Stimulated activated CD4-positive, alpha-beta T cell treated with anti-CD3 and anti-CD28 coated beads, Interleukin-1b, Interleukin-23, amount 100 ng/mL, for 1 hour (primary cell): ENCODE measurements around the gene P2RY2.

Experiments
- DNase-seq, 2 donors: peaks; one replicate each; pipeline ENCODE4 v3.0.0-alpha.2; 2020; ENCODE audit warnings: low read depth in 2 of 2

The P2RY2 gene

DNA sequence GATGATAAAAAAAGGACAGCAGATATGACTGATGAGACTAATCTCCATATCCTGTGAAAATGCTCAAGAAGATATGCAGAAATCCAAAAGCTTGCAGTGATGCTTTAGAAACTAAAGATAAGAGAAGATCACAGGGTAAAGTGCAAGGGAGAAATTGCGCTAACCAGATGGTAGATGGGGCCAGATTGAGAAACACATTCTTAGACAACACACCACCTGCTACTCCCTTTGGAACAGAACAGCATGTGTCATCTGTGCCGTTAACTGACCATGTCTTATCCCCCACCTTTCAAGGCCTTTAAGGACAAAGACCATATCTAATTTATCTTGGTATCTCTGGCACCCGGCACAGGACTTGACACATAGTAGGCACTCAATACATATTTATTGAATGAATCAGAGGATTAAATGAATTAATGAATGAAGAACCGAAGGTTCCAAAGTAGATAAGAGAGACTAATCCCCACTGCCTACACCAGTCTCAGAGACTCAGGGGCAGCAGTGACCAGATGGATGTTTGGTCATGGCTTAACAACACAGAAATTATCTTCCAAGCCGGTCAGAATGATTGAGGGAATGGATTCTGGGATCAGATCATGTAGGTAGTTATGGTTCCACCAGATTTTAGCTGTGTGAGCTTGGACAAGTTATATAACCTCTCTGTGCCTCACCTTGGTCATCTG, 12.3 kb upstream of the P2RY2 start:
- no peak for DNase-seq

- no peak for DNase-seq
Measured at GRCh38 chr11:73206801-73207200, 11.3 kb upstream of the P2RY2 start.

GRCh38 chr11:73209892-73210291, 8.2 kb upstream of the P2RY2 start:
- DNase-seq = no peak

DNA sequence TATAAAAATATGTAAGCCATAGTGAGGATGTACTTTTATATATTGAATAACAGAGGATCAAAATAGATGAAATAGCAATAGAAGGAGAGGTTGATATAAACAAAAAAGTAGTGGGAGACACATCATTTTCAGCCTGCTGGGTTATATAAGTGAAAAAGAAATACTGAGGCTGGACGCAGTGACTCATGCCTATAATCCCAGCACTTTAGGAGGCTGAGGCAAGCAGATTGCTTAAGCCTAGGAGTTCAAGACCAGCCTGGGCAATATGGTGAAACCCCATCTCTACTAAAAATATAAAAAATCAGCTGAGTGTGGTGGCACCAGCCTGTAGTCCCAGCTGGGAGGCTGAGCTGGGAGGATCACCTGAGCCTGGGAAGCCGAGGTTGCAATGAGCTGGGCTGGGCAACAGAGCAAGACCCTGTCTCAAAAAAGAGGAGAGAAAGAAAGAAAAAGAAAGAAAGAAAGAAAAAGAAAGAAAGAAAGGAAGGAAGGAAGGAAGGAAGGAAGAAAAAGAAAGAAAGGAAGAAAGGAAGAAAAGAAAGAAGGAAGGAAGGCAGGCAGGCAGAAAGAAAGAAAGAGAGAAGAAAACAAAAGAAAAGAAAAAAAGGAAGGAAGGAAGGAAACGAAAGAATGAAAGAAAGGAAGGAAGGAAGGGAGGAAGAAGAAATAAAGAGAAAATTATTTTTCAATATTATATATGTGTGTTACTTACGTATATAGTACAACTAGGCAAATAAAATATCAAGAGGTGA, 7.0 kb upstream of the P2RY2 start:
- no peak for DNase-seq

- no peak for DNase-seq
Measured at GRCh38 chr11:73213196-73214143, 4.6 kb upstream of the P2RY2 start.

DNA sequence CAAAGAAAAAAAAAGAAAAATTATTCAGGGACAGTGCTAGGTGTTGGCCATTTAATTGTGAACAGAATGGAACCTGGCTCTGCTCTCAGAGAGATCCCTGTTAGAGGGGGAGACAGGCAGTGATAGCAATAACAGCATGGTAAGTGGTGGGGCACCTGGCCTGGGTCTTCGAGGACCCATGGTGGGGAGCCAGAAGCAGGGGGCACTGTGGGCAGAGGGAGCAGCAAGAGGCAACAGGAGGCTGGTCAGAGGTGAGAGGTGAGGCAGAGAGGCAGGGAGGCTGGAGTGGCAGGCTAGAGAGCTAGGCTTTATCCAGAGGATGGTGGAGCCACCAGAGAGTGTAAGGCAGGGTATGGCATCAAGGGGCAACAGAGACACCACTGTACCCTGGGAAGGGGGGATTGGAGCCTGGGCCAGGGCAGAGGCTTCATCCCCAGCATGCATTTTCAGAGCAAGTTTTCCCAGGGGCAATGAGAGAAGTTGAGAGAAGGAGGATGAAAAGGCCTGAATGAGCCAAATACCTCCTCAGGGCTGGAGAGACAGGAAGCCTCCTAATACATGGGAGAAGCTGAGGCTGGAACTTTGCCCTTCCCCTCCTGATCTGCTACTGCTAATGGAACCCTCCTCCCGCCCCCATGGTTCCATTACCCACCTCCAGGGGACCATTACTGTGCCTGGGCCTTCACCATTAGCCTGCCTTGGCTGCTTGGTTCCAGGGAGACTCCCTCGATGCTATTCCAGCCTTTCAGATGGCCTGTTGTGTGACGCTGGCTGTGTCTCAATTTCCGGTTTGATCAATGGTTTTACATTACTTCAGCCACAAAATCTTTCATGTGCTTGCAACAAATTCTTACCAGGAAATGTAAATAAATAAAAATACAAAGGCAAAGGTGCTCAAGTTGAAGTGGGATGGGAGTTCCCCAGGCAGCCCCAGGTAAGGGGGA, 2.6 kb upstream of the P2RY2 start:
- DNase-seq = no peak

DNA sequence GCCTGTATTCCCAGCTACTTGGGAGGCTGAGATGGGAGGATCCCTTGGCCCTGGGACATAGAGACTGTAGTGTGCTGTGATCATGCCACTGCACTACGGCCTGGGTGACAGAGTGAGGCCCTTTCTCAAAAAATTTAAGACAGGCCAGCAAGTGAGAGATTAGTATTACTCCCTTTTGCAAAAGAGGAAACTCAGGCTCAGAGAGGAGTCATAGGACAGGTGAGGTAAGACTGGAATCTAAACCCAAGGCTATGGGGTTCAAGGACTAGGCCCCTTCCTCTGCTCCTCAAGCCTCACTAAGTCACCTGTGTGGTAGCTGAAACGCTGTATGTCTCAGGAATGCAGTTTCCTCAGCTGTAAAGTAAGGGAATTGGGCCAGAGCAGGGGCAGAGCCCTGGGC, 1.6 kb upstream of the P2RY2 start:
- no peak for DNase-seq

DNA sequence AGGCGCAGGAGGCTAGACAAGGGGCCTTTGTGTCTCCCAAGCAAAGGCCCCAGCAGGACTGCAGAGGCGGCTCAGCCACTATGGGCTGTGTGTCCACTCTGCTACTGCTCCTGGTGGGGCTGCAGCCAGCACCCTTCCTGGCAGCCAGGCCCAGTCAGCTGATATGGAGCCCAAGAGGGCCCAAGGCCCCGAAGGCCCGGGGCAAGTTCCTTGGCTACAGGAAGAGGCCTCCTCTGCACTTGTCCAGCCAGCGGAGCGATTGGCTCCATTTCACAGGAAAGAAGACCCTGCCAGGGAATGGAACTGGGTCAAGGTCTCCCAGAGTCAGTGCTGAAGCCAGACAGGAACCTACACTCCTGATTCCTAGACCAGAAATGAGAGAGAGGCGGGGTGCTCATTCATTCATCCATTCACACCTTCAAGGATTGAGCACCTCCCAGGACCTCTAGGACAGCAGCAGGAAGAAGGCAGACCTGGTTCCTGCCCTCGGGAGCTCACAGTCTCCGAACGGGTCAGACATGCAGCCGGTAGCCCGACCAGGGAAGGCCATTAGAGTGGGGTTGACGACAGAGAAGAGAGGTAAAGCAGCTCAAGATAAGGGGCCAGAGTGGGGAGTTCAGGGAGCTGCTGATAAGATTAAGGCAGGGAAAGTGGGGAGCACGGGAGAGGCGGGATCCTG, 811 bp upstream of the P2RY2 start:
- DNase-seq = no peak

DNA sequence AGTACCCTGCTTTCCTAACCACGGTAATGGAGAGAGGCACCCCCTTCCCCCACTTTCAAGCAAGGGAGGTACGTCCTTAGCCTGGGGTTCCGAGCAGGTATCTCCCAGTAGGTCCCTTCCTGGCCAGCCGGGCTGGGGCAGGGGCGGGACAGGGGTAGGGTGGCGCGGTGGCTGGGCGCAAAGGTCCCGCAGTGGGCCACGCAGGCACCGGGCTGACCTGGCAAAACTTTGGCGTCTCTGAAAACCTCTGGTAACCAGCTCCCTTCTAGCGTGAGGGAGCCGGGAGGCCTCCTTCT, 323 bp upstream of the P2RY2 start:
- no peak for DNase-seq

DNA sequence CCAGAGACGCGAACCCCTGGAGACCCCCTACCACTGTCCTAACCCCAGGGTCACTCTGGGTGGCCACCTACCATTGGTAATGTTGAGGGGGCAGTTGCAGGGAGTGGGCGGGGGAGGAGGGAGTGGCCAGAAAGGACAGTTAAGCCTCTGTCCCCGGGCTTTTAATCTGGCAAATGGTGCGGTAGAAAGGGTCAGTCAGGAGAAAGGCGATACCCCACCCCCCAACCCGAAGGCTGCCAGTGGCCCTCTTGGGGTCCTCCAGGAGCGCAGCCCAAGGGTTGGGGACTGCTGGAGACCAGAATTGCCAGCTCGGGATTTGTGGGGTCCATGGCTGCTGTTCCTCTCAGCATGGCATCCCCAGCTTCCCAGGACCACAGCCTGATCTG, 742 bp downstream of the P2RY2 start:
- no peak for DNase-seq

DNA sequence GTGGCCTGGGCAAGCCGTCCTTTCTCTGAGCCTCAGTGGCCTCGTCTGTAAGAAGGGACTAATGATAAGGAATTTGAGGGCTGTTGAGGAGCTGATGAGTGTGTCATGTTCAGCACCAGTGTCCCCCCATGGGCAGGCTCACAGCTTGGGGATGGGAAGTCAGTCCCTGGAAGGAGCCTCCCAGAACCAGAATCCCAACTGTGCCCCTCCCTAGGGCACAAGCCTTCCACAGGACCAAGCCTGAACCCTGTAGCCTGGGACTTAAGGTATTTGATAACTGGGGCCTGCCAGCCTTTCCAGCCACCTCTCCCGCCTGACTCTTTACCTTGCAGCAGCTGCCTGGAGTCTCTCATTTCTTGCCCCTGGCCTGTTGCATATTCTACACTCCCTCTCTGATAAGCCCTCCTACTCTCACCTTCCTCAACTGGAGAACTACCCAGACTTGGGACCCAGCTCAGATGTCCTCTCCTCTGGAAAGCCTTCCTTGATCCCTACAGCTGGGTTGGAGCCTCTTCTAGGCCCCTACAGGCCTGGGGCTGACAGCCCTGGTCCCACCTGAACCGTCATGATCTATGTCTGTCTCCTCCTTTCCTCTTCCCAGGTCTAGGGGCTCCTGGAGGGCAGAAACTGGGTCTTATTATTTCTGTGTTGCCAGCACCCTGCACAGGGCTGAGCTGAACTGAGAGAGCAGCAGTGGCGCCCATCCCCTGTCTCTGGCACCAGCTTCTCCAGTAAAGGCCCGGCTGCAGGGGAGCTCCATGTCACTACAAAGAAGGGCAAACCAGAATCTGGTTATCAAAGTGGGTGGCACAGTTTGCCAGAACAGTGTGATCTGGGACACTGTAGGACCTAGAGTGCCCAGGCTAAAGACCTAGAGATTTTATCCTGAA, 1.6 kb downstream of the P2RY2 start:
- DNase-seq = no peak

DNA sequence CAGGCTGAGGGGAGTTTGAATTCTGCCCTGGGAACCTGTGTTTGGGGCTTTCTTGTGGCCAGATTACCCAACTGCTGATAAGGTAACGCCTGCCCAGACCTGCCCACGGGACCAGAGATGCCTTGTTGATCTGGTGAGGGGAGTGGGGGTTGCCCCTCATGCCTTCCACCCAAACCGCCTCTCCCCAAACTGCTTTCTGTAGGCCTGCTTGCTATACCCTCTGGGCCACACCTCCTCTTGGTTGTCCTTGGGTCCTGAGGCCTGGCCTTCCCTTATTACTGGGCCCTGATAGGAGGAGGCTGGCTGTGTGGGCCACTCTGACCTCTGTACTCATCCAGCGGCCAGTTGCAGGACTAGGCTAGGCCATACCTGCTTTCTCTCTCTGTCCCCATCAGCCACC, 3.4 kb downstream of the P2RY2 start:
- no peak for DNase-seq

GRCh38 chr11:73221996-73222395, 3.9 kb downstream of the P2RY2 start:
- no peak for DNase-seq

- no peak for DNase-seq
Measured at GRCh38 chr11:73223998-73224730, 6.1 kb downstream of the P2RY2 start.

GRCh38 chr11:73225001-73225686, 7.1 kb downstream of the P2RY2 start:
- no peak for DNase-seq

DNA sequence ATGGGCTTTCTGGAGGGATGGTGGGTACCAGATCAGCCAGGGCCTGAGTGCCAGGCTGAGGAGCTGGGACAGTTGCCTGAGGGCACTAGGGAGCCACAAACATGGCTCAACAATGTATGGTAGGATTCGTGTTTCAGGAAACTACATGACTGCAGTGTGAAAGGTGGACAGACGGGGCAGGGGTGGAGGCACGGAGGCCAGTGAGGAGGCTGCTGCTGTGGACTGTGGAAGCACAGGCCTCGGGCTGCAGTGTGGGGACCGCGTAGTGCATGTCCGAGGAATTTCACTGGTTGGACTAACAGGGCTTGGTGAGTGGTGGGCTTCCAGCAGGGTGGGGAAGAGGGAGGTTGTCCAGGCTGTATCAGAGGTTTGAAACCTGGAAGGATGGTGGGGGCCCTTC, 7.8 kb downstream of the P2RY2 start:
- DNase-seq = no peak

DNA sequence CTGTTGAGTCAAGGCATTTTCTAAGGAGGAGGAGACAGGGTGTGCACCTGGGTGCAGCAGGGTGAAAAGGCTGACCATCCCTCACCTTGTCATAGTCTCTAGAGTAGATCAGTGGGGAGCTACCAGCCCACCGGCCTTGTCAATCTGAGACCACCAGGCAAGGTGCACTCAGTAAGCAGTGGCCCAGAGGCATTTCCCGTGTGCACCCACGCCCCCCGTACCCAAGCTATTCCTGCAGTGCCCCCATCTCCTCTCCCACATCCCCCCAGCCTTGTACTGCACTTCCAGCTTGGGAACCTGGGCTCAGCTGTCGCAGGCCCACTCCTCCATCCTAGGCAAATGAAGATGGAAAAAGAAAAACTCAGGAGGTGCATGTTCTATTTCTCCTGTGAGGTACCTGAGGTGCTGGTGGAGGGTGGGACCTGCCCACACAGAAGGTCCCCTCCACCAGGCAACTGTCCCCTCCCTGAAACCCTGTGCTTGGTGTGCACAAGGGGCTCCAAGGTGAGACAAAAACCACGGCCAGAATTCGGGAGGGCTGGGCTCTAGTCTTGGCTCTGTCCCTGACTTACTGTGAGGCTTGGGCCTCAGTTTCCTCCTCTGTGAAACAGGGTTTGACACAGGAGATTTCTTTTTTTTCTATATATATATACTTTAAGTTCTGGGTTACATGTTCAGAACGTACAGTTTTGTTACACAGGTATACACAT, 8.4 kb downstream of the P2RY2 start:
- no peak for DNase-seq
